GM19324 (cell line): ENCODE data around the gene HMGN1.
"Not testable (repeated sequence)": the region's sequence is repeated elsewhere in the genome, so short reads cannot be mapped to it uniquely, and the experiment has no call there.

Experiments
- ATAC-seq: cut with Tn5 transposase; IDR thresholded peaks from one replicate; pipeline ENCODE4 v1.9.1; 2021; ENCODE audit warnings: mild to moderate bottlenecking, moderate library complexity; ENCODE audit not compliant: unreplicated experiment, low FRiP score

Gene HMGN1, protein sequence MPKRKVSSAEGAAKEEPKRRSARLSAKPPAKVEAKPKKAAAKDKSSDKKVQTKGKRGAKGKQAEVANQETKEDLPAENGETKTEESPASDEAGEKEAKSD

DNA sequence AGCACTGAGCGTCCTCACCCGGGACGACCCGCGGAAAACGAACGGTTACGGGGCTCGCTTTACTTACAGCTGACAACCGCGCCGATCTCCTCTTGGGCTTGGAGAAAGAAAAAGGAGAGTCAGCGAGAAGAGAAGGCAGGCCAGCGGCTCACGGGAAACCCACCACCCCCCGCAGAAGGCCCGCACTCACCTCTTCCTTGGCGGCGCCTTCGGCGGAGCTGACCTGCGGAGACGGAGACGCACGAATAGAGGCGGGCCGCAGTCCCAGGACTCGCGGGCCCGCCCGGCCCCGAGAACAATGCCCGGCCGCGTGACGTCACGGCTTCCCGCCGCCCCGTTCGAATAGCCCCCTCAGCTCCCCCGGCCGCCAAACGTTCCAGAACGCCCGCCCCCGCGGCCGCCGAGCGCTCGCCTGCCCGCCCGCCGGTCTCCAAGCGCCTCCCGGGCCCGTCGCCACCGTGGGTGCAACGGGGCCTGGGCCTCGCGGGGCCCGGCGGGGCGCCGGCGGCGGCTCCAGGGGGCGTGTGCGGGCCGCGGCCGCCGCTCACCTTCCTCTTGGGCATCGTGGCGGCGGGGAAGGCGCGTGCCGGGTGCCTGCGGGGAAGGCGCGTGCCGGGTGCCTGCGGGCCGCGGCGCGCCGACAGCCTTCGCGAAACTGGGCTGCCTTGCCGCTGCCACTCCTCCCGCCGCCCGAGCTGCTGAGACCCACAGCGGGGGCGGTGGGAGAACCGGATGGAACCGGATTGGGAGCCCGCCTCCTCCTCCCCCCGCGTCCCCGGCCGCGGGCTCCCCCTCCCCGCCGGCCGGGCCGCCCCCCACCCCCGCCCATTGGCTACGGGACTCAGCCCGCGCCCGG is at the start of gene HMGN1:
Gene HMGN1 (minus strand): TSS at position 734 of the 856 bp plus-strand sequence. CDS start 171 bp downstream, at position 563.
- ATAC-seq, result peak; percentile 66

DNA sequence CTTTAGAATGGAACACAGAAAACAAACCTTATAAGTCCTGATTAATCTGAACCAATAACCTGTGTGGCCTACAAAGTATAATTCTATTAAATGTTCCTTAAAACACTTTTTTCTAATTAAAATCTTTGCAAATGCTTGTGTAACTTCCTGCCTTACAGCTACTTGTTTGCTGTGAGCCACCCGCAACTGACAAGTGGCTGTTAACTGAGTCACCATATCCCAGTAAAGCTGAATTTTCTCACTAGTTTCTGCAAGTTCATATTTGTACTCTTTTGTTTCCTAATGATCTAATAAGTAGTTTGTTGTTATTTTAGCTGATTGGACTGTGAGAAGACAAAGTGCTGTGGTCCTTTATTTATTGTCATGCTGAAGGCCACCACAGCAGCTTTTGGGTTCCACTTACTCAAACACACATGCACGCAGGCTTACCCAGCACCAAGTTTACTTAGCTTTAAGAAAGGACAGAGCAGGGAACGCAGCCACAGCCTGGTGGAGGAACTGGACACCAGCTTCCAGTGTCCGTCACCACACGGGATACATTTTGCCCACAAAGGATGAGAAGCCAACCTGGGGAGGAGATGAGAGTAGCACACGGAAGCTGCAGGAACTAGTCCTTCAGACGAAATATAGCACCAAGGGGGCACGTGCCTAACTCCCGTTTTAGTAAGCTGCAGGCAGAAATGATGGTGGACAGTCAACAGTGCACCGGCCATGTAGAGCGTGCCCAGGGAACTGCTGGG is 48.9 kb upstream of the HMGN1 start:
- no peak for ATAC-seq

DNA sequence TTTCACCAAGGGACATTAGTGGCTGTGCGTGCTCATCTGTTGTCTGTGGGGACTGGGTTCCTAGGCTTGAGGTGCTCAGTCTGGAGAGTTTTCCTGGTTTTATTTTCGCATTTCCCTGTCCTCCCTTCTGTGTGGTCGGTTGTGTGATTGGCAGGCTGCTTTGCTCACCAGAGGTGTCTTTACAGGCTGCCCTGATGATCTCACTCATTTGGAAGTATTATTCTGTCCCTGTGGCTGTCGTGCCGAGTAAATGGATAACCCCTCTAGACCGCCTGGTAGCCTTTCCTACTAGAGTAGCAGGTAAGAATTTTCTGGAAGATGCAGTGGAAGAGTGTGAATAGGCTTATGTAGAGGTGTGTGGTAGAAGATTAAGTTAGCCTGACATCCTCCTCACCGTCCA is 44.1 kb upstream of the HMGN1 start:
- no peak for ATAC-seq

DNA sequence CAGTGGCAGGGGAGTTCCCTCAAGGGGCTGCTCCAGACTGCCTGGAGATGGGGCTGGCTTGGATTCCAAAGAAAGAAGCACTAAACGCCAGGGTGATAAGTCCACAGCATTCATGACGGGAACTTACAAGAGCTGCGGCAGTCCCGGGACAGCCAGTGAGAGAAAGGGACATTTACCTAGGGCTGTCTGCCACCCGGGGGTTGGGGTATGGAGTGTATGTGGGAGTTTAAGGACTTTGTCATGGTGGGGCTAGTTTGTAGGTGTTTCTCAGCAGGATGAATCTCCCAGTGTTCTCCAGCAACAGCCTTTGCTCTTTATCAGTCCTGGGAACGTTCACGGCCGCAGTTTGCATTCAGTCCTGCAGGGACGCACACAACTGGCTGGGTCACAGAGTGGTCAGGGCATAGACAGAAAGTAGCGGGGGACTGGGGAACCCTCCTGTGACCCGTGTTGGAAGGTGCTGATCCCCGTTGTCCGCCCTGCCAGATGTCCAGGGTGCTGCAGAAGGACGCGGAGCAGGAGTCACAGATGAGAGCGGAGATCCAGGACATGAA is 41.4 kb upstream of the HMGN1 start:
- ATAC-seq, result no peak

DNA sequence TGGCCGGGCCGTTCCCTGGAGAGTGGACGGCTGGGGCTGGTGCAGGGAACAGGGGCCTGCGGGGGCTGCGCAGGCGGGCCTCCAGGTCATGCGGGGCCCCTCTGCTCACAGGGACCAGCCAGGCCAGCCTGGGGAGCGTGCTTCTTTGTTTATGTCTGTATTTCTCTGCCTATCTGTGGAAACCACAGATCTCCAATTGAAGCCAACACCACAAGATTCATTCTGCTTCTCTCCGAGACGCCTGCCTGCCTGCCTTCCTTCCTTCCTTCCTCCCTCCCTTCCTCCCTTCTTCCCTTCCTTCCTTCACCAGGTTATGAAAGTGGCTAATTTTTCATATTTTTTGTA is 39.9 kb upstream of the HMGN1 start:
- ATAC-seq, result no peak

DNA sequence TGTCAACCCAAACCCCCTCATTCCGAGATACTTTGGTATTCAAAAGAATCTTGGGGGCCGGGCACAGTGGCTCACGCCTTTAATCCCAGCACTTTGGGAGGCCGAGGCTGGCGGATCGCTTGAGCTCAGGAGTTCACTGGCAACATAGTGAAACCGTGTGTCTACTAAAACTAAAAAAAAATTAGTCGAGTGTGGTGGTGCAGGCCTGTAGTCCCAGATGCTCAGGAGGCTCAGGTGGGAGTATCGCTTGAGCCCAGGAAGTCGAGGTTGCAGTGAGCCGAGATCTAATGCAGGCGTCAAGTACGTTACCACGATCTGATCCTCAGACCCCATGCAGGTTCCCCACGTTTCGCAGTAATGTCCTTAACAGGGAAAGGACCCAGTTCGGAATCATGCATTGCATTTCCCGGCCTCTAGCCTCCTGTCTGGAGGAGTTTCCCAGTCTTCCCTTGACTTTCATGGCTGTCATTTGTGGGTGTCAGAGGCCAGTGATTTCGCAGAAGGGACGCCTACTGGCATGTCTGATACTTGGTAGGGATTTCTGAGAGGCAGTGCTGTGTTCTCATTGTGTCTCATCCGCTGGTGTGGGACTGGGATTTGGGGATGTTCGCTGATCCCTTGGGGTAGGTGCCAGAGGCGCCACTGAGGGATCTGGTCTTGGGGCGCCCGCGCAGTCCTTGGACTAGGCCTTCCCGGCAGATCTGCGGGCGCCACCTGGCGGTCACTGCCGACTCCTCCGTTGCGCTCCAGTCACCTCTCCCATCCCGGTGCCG is 39.3 kb upstream of the HMGN1 start:
- ATAC-seq, result peak; percentile 73

DNA sequence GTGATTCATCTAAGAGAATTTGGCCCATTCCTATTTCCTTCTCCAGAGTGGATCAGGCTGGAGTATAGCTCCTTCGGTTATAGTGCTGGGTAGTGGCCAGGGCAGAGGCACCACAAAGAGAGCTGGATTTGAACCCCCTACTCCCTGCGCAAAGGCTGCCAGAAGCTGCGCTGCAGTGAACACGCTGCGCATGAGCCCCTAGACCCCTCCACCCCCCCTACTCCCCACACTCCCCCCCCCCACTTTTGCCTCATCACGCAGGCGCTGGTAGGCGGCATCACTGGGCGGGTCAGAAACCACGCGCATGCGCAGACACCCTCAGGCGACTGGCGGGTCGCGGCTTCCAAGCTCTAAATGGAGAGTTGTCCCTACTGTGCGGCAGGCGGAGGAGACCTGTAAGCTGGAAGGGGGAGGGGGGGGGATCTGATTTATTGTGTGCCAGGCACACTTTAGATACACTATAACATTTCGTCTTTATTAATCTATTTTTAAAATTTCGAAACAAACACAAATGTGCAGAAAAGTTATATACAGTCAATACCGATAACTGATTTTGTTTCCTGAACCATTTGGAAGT is 38.7 kb upstream of the HMGN1 start:
- peak; percentile 42 for ATAC-seq

DNA sequence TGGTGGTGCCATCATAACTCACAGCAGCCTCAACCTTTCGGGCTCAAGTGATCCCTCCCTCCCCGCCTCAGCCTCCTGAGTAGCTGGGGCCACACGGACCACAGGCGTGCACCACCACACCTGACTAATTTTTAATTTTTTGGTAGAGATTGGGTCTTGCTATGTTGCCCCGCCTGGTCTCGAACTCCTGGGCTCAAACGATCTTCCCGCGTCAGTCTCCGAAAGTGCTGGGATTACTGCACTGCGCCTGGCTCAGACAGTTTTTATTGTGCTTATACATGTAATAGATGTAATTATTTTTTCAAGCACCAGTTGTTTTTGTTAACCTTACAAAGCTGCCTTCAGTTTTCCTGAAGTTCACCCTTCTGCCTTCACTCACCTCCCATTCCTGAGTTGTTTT is 38.0 kb upstream of the HMGN1 start:
- ATAC-seq, result no peak

DNA sequence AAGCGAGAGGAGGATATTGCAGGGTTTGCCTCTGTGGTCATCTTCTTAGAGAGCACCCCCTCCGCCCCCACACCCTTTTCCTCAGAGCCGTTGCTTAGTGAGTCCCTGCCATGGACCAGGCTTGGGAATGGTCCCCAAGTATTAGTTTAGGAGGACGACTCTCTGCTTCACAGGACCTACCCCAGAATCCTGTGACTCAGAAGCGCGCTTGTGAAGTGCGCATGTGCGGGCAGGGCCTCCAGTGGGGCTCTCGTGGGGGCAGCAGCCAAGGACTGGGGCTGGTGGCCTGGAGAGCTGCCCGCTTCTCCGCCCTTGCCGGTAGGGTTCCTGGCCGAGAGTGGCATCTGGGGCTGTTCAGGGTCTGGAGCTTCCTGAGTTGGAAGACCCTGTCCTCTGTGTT is 37.3 kb upstream of the HMGN1 start:
- no peak for ATAC-seq

DNA sequence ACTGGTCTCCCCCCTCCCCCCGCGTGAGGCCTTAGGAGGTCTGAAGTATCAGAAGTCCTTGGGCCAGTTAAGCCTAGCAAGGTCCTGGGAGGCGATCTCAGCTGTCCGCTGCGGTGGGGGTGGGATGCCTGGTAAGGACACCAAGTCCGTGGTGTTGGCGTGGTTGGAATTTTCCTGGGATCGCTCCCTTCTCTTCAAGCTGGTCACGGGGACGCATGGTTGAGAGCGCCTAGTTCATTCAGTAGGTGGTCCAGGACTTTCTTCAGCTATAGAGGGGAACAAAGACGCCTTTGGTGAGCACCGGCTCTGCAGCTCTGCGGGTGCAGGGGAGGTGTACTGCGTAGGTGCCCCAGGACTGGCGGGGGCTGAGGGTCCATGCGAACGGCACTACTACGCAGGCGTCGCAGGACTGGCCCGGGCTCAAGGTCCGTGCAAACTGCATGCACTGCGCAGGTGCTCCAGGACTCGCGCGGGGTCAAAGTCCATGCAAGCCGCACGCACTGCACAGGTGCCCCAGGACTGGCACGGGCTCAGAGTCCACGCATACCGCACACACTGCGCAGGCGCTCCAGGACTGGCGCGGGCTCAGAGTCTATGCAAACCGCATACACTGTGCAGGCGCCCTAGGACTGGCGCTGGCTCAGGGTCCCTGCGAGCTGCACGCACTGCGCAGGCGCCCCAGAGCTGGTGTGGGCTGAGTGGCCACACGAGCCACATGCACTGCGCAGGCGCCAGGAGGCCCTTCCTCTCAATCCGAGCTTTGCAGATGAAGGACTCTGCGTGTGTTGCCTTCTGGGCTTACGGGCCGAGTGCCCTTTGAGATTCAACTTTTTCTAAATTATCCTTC is 36.6 kb upstream of the HMGN1 start:
- no peak for ATAC-seq

DNA sequence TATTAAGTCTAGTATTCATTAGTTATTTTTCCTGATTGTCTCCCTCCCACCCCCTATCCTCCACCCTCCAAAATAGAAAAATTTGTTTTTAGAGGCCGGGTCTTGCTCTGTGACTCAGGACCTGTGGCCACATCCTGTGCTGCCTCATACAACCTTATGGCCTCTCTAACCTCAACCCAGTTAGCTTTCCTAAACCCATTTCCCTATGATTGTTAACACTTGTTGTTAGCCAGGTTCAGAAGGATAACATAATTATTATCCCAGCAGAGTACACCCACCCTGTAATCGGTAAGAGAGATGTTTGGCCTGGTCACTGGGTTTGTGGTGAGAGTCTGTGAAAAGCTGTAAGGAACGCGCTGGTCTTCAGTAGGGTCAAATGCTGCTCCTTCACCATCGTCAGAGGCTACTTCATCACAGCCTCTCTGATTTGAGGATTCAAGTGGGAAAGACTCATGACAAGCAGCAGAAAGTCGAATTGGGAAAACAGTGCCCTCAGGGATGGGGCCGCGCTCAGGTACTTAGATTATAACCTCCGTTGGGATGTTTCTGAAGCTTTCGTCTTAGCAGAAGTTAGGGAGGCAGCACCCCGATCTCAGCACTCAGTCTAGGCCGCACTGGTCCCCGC is 35.9 kb upstream of the HMGN1 start:
- no peak for ATAC-seq

DNA sequence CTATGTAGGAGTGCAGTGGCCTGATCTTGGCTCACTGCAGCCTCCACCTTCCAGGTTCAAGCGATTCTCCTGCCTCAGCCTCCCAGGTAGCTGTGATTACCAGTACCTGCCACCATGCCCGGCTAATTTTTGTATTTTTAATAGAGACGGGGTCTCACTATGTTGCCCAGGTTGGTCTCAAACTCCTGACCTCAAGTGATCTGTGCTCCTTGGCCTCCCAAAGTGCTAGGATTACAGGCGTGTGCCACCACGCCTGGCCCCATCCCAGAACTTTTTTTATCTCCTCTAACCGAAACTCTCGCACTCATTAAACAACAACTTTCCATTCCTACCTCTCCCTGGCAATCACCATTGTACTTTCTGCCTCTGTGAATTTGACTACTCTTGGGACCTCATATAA is 33.2 kb upstream of the HMGN1 start:
- not testable (repeated sequence) for ATAC-seq

DNA sequence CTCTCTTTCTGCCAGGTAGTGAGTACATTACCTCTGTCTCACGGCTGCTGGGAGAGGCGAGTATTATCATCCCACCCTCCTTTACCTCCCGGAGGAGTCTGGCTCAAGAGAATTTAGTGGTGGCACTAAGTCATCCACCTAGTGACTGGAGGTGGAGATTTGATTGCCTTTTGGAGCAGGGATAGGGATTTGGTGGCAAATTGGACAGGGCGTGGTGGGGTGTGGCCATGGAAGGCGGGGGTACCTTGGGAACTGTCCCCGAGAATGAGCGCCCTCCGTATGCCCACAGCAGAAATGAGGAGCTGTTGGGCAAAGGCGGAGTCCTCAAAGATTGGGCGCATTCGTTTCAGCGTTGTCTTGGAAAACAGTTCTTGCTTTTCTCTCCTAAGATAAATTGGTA is 32.1 kb upstream of the HMGN1 start:
- no peak for ATAC-seq

DNA sequence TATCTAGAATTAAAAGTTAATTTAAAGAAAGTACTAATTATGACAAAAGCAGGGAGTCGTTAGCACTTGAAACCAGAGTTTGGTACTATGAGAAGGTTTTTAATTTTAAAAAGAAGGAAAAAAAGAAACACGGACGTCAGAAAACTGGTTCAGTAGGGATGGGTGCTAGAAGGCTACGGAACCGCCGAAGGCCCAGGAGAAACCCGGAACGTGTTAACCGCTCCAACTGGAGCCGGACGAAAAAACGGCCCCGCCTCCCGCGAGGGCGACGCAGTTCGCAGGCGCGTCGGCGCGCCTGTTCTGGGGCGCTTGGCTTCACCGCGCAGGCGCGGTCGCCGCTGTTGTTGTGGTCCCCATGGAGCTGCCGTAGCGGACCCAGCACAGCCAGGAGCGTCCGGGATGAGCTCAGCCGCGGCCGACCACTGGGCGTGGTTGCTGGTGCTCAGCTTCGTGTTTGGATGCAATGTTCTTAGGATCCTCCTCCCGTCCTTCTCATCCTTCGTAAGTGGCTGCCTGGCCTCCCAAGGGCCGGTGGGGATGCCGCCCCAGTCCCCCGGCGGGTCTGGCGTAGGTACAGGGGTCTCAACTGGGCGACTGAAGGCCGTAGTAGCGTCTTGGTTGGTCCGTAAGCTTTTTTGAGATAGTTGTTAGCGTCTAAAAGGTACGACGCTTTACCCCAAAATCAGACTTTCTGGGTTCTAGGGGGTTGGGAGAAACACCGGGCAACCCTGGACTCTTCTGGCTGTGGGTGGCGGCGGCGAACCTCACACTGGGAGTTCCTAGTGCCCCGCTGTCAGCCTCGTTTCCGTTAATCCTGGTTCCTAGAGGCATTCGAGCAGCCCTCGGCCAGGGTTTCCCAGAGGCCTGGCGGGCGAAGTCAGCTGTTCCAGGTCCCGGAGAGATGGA is 31.4 kb upstream of the HMGN1 start:
- ATAC-seq, result peak; percentile 95

DNA sequence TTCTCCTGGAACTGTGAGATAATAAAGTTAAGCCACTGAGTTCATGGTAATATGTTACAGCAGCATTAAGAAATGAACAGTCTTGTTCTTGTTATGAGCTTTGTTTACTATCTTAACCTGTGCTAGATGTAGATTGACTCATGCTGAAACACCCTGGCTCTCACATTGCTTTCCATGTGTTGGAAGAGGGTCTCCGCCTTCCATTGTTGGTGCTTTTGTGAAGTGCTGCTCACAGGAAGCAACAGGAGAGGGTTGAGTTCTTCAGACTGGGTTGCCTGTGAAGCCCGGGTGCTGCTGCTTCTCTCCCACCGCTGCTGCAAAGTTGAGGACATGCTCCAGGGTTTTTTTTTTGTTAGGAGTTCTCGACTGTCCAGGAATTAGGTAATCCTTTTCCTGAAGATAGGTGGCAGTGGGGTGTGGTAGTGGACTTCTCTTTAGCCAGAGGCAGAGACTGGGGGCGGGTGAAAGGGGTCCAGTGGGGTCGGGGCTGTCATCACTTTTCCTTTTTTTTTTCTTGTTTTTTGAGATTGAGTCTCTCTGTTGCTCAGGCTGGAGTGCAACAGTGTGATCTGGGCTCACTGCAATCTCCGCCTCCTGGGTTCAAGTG is 28.7 kb upstream of the HMGN1 start:
- ATAC-seq, result no peak

DNA sequence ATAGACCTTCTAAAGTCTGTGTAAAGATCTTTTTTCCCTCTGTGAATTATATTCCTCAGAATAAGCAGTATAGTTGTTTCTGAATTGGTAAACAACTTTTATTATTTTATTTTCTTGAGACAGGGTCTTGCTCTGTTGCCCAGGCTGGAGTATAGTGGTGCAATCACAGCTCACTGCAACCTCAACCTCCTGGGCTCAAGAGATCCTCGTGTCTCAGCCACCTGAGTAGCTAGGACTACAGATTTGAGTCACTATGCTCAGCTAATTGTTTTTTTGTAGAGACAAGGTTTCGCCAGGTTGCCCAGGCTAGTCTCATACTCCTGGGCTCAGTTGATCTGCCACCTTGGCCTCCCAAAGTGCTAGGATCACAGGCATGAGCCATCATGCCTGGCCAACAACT is 26.6 kb upstream of the HMGN1 start:
- no peak for ATAC-seq

DNA sequence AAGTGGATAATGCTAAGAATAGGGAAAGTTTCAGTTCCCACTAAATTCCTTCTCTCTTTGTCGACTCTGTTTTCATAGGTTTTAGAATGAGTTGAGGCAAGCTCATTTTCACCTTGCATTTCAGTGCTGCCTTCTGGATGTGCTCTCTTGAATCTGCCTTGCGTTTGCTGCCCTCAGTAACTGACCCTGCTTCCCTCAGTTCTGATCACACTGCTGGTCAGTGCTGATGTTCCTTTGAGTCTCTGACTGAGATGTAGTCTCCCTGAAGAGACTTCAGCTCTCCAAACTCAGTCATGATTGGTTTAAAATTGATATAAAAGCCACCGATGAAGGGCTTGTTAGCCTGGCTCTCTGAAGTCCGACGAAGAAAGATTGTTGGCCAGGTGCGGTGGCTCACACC is 25.2 kb upstream of the HMGN1 start:
- no peak for ATAC-seq

DNA sequence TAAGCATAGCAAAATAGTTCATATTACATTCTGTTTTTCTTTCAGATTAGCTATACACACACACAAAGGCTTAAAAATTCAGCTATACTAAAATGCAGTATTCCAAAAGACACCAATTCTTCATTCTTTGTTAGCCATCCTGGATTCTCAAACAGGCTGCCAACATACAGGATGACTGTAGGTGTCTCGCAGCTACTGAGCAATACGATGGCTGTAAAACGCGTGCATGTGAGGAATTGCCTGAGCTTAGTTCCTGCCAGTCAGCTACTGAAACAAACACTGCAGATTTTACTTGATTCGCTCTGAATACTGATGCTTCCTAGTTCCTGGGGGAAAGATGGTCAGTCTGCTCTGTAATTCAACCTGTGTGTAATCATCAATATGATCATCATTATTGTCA is 24.7 kb upstream of the HMGN1 start:
- no peak for ATAC-seq
